HG03442 (cell line): ENCODE measurements around the gene PPP2R2B.

ENCODE experiments used
- ATAC-seq: cut with Tn5 transposase; IDR thresholded peaks from one replicate; pipeline ENCODE4 v1.9.1; 2021; ENCODE audit warnings: mild to moderate bottlenecking, moderate library complexity; ENCODE audit not compliant: unreplicated experiment

The PPP2R2B gene

DNA sequence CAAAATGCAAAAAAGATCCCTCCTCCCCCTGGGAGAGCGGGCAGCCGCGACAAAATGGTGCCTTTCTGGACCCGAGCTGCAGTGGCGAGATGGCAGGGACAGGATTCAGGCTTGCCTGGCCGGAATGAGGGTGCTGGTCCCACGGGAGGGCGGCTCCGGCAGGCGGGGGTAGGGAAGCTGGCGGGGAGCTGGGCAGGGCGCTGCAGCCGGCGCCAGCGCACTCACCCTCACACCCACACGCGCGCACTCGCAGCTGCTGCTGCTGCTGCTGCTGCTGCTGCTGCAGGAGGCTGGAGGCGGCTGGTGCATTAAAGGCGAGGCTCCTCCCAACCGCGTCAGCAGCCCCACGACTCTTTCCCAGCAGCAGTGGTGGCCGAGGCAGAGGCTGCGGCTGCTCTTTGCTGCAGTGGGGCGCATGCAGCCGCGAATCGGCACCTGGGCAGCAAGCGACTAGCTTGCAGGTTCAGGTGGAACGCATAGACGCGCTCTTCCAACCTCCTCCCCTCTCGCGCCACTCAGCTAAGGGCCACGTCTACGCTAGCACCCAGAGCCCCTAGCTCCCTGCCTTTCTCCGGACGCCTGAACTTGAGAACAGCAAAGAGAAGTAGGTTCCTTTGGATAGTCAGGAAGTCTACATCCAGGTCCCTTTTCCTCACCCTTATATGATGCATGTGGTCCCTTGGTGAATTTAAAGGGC lies at the start of gene PPP2R2B:
Gene PPP2R2B, minus strand, starts transcription at position 282 of the 697 bp plus-strand sequence.
- ATAC-seq: peak; percentile 52

DNA sequence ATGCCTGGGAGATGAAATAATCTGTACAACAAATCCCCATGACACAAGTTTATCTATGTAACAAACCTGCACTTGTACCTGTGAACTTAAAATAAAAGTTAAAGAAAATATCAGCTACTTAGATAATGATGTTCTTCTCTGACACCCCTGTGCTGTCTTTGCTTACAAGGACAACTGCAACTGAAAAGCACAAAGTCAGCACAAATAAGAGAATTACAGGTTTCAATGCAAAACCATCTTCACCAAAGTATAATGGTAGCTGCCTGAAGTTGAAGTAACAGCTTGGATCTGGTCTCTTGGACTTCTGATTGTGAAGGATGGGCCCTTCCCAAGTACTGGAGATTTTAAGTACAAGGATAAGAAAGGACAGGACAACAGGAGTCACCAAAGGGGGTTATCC lies 45.6 kb upstream of the PPP2R2B start:
- ATAC-seq: no peak

DNA sequence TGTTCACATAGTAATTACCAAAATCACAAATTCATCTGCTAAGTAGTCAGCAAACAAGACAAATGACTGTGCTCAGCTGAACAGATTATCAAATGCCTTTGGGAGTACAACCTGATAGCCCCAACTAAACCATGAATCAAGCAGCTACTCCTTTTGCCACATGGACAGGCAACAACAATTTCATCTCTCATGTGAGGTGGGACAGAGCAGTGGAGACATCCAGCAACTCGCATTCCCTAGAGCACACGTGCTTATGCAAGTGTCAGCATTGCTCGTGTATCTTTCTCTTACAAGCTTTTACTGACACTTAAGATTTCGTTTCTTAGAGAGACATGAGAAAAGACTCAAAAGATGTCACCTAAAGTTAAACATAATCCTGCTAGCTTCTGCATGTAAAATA lies 42.7 kb upstream of the PPP2R2B start:
- ATAC-seq: no peak

GRCh38 chr5:146920351-146920881 lies 41.9 kb upstream of the PPP2R2B start:
- ATAC-seq: no peak

- ATAC-seq: no peak
These were observed 40.7 kb upstream of the PPP2R2B start for GRCh38 chr5:146919304-146919703.

- ATAC-seq: no peak
These were observed 39.4 kb upstream of the PPP2R2B start for GRCh38 chr5:146917931-146918330.

DNA sequence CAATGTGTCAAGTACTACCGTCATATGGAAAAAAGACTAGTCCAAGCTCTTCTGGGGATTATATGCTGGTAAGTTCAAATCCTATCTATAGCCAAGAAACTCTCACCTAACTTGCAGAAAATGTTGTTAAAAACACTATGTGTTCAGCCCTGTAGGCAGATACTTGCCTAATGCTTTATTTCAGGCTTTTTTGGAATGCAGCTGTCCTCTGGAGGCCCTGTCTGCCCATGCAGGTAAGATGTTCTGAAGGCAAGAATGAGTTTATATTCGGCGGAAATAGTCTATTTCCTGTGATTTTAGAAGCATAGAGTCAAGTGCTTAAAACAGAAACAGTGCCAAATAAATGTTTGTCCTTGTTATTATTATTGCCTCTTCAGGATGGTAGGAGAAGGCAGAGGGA lies 34.3 kb upstream of the PPP2R2B start:
- no peak for ATAC-seq

DNA sequence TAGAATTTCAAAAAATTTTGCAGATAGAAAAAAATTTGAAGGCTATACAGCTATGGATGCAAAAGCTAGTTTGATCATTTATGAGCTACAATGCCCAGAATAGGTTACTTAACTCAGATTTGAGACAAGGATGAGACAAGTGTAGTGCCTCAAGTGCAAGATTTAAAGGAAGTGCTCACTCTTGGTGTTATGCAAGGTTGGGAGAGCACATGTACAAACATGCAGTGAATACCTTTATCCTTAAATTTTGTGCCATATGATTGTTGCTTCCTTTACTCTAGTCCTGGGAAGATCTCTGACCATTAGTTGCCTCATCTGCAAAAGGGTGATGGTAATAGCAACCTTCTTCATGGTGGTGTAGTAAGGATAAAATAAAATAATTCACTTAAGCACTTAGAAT lies 31.7 kb upstream of the PPP2R2B start:
- no peak for ATAC-seq

GRCh38 chr5:146909255-146910068 lies 30.9 kb upstream of the PPP2R2B start:
- no peak for ATAC-seq

DNA sequence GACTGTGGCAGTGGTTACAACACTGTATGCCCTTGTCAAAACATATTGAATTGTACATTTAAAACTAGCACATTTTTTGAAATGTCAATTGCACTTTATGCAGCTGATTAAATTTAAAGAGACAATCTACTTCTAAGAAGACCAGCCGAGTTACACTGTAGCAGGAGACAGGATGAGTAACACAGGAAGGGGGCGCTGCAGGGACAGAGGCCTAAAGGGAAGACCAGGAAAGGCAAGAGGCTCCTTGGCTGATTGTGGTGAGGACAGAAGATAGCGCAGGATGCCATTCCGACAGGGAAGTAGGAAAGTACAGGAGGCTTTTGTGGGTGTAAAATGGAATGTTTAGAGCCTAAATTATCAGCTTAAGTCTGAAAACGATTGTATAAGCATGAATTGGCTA lies 28.2 kb upstream of the PPP2R2B start:
- ATAC-seq: no peak

- ATAC-seq: no peak
These were observed 26.3 kb upstream of the PPP2R2B start for GRCh38 chr5:146904890-146905289.

DNA sequence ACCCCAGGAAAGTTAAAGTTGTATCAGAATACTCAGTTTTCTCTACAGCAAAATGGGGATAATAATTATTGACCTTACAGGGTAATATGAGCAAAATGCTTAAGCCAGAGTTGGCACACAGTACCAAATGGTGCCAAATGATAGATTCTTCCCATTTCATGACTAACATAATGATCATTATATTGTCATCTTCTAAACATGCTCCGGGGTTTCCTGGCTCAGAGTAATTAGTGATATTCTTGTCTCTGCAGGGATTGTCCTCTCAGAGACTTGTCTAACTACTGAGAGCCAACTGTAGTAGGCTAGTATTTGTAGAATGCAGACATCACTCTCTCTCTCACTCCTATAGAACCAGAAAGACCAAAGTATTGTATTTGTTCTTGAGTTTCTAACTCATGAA lies 25.2 kb upstream of the PPP2R2B start:
- ATAC-seq: no peak

- no peak for ATAC-seq
These were observed 23.9 kb upstream of the PPP2R2B start for GRCh38 chr5:146902471-146902870.

DNA sequence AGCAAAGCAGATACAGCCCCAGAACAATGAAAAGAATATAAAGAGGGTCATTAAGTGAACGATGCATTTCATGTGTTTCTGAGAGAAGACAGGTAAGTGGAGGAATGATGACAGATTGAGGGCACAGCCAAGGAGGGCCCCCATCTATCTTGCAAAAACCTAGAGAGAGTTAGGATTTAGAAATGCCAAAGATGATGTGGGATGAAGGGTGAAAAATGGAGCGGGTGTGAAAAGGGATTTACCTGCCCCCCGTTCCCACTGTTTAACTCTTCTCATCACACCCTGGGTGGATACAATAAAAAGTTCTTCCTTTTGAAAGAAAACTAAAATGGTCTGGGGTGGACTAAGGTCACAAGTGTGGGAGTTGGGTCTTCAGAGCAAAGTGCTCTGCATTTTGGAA lies 18.5 kb upstream of the PPP2R2B start:
- ATAC-seq: no peak

GRCh38 chr5:146894753-146895521 lies 16.4 kb upstream of the PPP2R2B start:
- ATAC-seq: no peak

DNA sequence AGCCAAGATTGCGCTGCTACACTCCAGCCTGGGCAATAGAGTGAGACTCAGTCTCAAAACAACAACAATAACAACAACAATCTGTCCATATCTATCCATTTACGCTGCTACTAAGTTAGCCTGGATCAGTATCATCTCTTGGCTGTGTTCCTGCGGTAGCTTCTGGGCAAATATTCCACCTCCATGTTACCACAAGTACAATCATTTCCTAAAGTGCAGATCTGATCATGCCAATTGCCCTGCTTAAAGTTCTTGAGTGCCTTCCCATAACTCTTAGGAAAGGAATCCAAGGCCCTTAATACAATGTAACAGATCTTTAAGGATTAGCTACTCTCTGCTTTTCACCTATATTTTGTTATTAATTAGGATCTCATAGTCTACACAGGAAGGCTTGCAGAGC lies 15.4 kb upstream of the PPP2R2B start:
- no peak for ATAC-seq

DNA sequence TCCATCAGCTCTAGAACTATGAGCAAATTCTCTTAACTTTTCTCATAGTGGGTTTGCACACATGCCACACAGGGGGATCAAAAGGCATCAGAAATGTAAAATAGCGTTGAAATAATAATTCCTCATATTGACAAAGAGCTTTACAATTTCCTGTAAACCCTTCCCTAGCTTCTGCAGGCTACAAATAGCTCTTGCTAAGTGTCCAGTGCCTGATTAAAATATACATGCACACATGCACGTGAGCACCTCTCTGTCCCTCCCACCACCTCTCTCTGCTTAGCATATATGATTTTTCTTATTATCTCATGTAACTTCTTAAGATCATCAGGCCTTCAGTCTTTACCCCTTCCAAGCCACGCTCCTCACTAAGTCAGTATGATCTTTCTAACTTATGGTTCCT lies 13.7 kb upstream of the PPP2R2B start:
- no peak for ATAC-seq

DNA sequence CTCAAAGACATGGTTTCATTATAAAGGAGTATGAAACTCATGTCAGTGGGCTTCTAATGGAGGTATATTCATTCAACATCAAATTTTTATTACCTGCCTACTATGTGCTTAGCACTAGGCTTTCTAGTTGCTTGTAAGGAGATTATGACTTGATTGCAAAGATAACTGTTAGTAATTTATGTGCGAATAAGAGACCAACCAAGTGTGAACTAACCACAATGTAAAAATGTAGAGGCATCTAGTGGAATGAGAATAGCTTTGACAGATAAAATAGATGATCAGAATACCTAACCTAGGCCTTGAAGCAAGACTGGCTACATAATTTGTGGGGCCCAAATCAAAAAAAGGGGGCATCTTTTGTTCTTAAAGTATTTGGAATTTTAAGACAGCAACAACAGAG lies 13.0 kb upstream of the PPP2R2B start:
- no peak for ATAC-seq

DNA sequence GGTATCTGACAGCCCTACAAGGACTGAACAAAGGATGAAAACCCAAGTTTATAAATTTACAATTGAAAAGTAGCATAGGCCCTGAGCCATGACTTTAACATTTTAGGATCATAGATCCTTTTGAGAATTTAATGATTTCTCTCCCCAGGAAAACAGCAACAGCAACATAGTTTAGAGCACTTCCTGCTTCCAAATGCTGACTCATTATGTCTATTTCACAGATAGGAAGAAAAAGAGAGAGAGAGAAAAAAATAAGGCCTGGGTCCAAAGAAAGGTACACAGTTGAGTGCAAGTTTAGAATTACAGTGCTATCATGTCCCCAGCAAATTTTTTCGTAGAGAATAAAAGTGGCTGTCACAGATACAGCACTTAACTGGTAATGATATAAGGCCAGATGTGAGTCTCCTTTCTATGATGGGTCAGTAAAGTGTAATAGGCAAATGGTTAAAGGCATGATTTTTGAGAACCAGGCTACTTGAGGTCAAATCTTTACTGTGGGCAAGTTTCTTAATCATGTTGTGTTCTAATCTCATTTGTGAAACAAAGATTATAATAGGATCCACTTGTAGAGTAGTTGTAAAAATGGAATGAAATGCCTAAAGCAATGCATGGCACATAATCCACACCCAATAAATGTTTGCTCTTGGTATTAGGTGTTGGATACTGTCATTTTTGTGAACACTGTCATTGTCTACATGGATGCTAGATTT lies 12.3 kb upstream of the PPP2R2B start:
- no peak for ATAC-seq

DNA sequence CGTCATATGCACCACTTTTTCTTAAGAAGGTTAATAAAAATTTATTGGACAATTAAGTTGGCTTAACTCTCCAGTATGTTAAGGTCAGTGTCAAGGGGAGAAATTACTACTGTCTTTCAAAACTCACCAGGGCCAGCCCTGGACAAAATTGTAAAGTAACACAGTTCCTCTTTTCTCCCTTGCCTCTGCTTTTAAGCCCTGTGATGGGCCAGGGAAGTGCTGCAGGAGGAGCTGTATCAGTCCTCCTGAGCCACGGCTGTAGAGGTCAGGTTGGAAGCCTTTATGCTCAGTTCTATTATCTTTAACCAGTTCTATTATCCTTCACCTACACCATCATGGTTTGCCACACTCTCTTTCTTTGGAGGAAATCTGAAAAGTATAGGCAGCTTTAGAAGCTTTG lies 11.5 kb upstream of the PPP2R2B start:
- ATAC-seq: no peak

DNA sequence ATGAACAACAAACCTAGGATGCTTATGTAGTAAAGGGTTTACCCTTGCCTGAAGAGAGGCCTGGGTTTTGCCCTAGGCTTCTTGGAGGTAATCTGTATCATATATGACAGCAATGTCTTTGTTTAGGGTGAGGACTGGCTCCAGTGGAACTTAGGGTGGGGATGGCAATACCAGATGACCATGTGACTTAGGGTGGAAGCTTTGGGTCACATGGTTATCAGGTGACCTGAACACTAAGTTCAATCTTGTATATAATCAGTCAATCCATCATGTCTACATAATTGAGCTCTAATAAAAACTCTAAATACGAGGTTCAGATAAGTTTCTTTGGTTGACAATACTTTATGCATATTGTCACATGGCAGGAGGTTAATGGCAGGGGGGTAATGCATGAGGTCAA lies 10.6 kb upstream of the PPP2R2B start:
- no peak for ATAC-seq
